ENCODE results near the gene NUP214.

Gene NUP214

GRCh38 chr9:131125288-131126058 is at the start of gene NUP214:
NUP214 (plus strand) TSS chr9:131125586; CDS start chr9:131125705, 119 bp downstream.
- peak; percentile 97 for DNase-seq (ENCODE audit: low spot score)

- no peak for DNase-seq (ENCODE audit: low spot score)
Observed at GRCh38 chr9:131076347-131077195, 48.8 kb upstream of the NUP214 start.

GRCh38 chr9:131078427-131079366 is 46.7 kb upstream of the NUP214 start:
- no peak for DNase-seq (ENCODE audit: low spot score)

- DNase-seq (ENCODE audit: low spot score), result no peak
Observed at GRCh38 chr9:131080589-131080988, 44.8 kb upstream of the NUP214 start.

- DNase-seq (ENCODE audit: low spot score), result no peak
Observed at GRCh38 chr9:131081868-131082267, 43.5 kb upstream of the NUP214 start.

- DNase-seq (ENCODE audit: low spot score), result no peak
Observed at GRCh38 chr9:131082774-131083512, 42.4 kb upstream of the NUP214 start.

GRCh38 chr9:131084661-131085369 is 40.6 kb upstream of the NUP214 start:
- no peak for DNase-seq (ENCODE audit: low spot score)

GRCh38 chr9:131085370-131086122 is 39.8 kb upstream of the NUP214 start:
- DNase-seq (ENCODE audit: low spot score), result no peak

- DNase-seq (ENCODE audit: low spot score), result no peak
Observed at GRCh38 chr9:131087354-131087893, 38.0 kb upstream of the NUP214 start.

GRCh38 chr9:131090025-131090787 is 35.2 kb upstream of the NUP214 start:
- DNase-seq (ENCODE audit: low spot score), result no peak

GRCh38 chr9:131091352-131091992 is 33.9 kb upstream of the NUP214 start:
- no peak for DNase-seq (ENCODE audit: low spot score)

- no peak for DNase-seq (ENCODE audit: low spot score)
Observed at GRCh38 chr9:131092030-131092429, 33.4 kb upstream of the NUP214 start.

GRCh38 chr9:131092548-131093440 is 32.6 kb upstream of the NUP214 start:
- DNase-seq (ENCODE audit: low spot score), result no peak

- DNase-seq (ENCODE audit: low spot score), result no peak
Observed at GRCh38 chr9:131094015-131094414, 31.4 kb upstream of the NUP214 start.

- no peak for DNase-seq (ENCODE audit: low spot score)
Observed at GRCh38 chr9:131094622-131095021, 30.8 kb upstream of the NUP214 start.

GRCh38 chr9:131095666-131096268 is 29.6 kb upstream of the NUP214 start:
- DNase-seq (ENCODE audit: low spot score), result no peak

Measured in CD4-positive, alpha-beta T cell treated with Interleukin-6 at 100 ng/mL for 8 hours (primary cell).